ENCODE data around the gene GNG12.

Gene GNG12

DNA sequence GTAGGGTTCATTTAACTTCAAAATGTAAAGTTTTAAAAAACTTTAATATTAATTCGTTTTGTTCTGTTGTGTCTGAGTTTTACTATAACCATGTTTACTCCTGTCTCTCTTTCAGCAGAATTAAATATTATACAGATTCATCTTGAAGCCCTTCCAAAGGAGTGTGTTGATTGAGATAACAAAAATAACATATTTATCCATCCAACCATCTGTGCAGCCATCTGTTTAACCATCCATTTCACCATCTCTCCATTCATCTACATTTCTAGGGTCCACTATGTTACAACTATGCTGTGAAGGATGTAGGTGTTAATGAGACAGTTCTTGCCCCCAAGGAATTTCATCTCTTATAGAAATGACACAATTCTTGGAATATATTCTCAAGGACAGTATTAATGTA, 36.0 kb upstream of the GNG12 start:
- H3K4me3 Mint-ChIP-seq = no peak overlapping the region
- H3K27me3 Mint-ChIP-seq (ENCODE audit: low read depth, poor library complexity) = peaks cover 9% of the 10 kb centered on the region
- DNase-seq = no peak
- peaks cover 3% of the 10 kb centered on the region for H3K9me3 Mint-ChIP-seq
- no peaks in the 10 kb centered on the region for H3K36me3 Mint-ChIP-seq (ENCODE audit: low read depth)
- TF ChIP-seq, protein P1, sequence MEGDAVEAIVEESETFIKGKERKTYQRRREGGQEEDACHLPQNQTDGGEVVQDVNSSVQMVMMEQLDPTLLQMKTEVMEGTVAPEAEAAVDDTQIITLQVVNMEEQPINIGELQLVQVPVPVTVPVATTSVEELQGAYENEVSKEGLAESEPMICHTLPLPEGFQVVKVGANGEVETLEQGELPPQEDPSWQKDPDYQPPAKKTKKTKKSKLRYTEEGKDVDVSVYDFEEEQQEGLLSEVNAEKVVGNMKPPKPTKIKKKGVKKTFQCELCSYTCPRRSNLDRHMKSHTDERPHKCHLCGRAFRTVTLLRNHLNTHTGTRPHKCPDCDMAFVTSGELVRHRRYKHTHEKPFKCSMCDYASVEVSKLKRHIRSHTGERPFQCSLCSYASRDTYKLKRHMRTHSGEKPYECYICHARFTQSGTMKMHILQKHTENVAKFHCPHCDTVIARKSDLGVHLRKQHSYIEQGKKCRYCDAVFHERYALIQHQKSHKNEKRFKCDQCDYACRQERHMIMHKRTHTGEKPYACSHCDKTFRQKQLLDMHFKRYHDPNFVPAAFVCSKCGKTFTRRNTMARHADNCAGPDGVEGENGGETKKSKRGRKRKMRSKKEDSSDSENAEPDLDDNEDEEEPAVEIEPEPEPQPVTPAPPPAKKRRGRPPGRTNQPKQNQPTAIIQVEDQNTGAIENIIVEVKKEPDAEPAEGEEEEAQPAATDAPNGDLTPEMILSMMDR (IDR thresholded peaks at IDR 0.05) = no peak
- H3K4me1 Mint-ChIP-seq = no peaks in the 10 kb centered on the region
- H3K27ac Mint-ChIP-seq = no peak overlapping the region

DNA sequence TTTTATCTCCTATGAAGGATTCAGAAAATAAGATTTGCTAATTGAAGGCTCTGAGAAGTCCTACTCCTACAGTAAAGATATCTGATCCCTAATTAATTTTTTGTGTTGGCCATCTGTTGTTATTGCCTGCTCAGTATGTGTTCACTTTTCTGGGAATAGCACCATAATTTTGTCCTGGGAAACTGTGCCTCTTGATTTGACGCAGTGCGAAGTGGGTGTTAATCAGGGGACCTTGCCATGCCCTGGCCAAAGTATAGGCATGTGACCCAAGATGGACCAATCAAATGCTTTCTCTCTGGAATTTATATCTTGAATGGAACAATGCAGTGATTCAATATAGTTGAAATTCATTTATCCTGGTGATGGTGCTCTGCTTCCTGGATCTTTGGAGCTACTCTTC, 30.4 kb upstream of the GNG12 start:
- H3K9me3 Mint-ChIP-seq = peaks cover 3% of the 10 kb centered on the region
- H3K36me3 Mint-ChIP-seq (ENCODE audit: low read depth) = no peaks in the 10 kb centered on the region
- TF ChIP-seq, protein P1 (IDR thresholded peaks at IDR 0.05) = no peak
- peaks cover 6% of the 10 kb centered on the region for H3K27me3 Mint-ChIP-seq (ENCODE audit: low read depth, poor library complexity)
- peaks cover 10% of the 10 kb centered on the region for H3K4me1 Mint-ChIP-seq
- no peak for DNase-seq
- no peak overlapping the region for H3K4me3 Mint-ChIP-seq
- H3K27ac Mint-ChIP-seq = no peak overlapping the region

DNA sequence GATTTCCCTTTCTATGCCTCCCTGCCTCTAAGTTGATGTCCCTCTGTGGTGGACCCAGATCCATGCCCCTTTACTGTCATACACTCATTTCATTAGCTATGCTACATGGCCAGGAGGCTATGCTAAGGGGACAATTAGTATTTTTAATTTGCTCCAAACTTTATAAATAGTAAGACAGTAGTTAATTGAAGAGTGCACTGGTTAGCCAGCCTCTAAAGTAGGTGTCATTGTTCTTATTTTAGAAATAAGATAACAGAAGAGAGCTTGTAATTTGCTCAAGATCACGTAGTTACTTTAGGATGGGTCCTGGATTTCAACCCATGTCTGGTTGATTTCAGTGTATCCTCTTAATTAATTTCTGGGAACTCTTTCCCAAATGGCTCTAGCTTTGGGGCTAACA, 29.4 kb upstream of the GNG12 start:
- no peak overlapping the region for H3K4me3 Mint-ChIP-seq
- H3K9me3 Mint-ChIP-seq = peaks cover 3% of the 10 kb centered on the region
- H3K4me1 Mint-ChIP-seq = peaks cover 10% of the 10 kb centered on the region
- H3K27me3 Mint-ChIP-seq (ENCODE audit: low read depth, poor library complexity) = peaks cover 6% of the 10 kb centered on the region
- DNase-seq = no peak
- H3K27ac Mint-ChIP-seq = no peak overlapping the region
- TF ChIP-seq, protein P1 (IDR thresholded peaks at IDR 0.05) = no peak
- no peaks in the 10 kb centered on the region for H3K36me3 Mint-ChIP-seq (ENCODE audit: low read depth)

DNA sequence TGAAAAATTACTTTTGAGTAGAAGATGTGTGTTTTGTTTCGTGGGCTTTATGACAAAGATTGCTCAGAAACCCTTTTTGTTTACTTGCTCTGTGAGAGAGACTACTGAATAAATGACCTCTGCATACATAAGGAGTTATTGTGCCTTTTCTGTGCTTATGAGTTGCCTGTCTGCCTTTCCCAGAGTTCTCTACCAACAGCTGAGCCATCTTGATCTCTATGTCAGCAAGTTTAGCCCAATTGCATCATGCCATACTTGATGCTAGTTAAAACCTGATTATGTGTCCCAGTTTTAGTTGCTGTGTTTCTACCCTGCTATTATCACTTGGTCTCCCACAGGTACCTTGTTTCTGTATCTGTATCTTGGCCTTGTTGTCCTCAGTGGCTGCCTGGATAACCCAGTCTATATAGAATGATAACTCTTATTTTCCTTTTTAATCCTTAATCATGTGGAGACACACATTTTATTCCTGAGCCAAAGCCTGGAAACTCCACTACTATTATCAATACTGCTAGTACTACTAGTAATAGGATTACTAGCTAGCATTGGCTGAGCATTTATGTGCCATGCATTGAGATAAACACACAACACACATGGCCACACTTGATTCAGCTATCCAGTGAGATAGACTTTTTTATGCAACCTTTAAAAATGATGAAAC, 28.7 kb upstream of the GNG12 start:
- TF ChIP-seq, protein P1 (IDR thresholded peaks at IDR 0.05) = no peak
- H3K27me3 Mint-ChIP-seq (ENCODE audit: low read depth, poor library complexity) = peaks cover 6% of the 10 kb centered on the region
- no peak for DNase-seq
- no peak overlapping the region for H3K4me3 Mint-ChIP-seq
- H3K27ac Mint-ChIP-seq = no peak overlapping the region
- H3K36me3 Mint-ChIP-seq (ENCODE audit: low read depth) = no peaks in the 10 kb centered on the region
- peaks cover 3% of the 10 kb centered on the region for H3K9me3 Mint-ChIP-seq
- H3K4me1 Mint-ChIP-seq = peaks cover 10% of the 10 kb centered on the region

DNA sequence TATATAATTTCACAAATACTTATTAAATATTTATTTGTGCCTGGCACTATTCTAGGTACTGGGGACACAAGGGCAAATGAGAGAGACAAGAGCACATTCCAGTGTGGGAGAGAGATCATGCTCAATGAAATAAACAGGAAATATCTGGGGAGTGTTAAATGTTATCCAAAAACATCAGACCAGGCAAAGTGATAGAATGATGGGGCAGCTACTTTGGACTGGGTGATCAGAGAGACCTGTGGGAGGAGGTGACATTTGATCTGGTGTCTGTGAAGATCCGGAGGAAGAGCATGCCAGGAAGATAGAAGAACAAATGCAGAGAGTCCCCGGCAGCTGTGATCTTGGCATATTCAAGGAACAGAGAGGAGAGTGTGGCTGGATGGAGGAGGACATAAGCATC, 27.5 kb upstream of the GNG12 start:
- Mint-ChIP-seq H3K4me3 (no peak overlapping the region), H3K36me3 (ENCODE audit: low read depth) (no peaks in the 10 kb centered on the region), H3K9me3 (no peaks in the 10 kb centered on the region), H3K4me1 (peaks cover 10% of the 10 kb centered on the region), H3K27ac (peak overlapping the region; percentile 28), H3K27me3 (ENCODE audit: low read depth, poor library complexity) (peaks cover 7% of the 10 kb centered on the region)
- TF ChIP-seq, protein P1 (IDR thresholded peaks at IDR 0.05) = no peak
- DNase-seq = no peak

DNA sequence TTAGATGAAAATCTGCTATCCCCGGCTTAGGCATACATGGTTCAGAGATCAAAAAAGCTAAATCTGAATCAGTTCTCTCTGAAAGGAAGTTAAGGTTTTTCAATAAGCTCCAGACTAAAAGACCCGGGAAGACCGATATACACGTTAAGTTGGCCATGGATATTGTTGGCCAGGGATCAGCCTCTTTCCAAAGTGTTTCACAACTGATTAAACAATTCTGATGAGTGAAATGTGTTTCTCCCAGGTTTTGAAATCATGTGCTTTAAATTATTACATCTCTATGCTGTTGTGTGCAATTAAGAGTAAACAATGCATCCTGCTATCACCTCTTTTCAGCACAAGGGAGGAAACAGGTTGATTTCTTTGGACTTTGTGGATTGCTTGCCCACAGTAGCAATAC, 23.7 kb upstream of the GNG12 start:
- TF ChIP-seq, protein P1 (IDR thresholded peaks at IDR 0.05) = no peak
- H3K4me3 Mint-ChIP-seq = no peak overlapping the region
- H3K27me3 Mint-ChIP-seq (ENCODE audit: low read depth, poor library complexity) = peaks cover 10% of the 10 kb centered on the region
- H3K36me3 Mint-ChIP-seq (ENCODE audit: low read depth) = no peaks in the 10 kb centered on the region
- H3K4me1 Mint-ChIP-seq = peaks cover 10% of the 10 kb centered on the region
- H3K9me3 Mint-ChIP-seq = no peaks in the 10 kb centered on the region
- no peak overlapping the region for H3K27ac Mint-ChIP-seq
- no peak for DNase-seq

Data from nephron progenitor cell (in vitro differentiated cells).